Lower leg skin (tissue), 3 donors: ENCODE data around the gene TAC3.
"Not testable (repeated sequence)": the region's sequence is repeated elsewhere in the genome, so short reads cannot be mapped to it uniquely, and the experiment has no call there.

Experiments used
- POLR2A ChIP-seq, 2 donors: fragments of 450-650 bp; IDR thresholded peaks; one replicate each; pipeline ENCODE4 v1.6.1; 2016 to 2017; ENCODE audit warnings: antibody characterized with exemption in 2 of 2, mild to moderate bottlenecking in 1 of 2, moderate library complexity in 1 of 2
- TF ChIP-seq, protein P1 (sequence below), 3 donors: fragments of 450-650 bp; IDR thresholded peaks; one replicate each; pipeline ENCODE4 v1.5.1; 2016; ENCODE audit warnings: antibody characterized with exemption in 3 of 3, mild to moderate bottlenecking in 3 of 3, moderate library complexity in 2 of 3

DNA sequence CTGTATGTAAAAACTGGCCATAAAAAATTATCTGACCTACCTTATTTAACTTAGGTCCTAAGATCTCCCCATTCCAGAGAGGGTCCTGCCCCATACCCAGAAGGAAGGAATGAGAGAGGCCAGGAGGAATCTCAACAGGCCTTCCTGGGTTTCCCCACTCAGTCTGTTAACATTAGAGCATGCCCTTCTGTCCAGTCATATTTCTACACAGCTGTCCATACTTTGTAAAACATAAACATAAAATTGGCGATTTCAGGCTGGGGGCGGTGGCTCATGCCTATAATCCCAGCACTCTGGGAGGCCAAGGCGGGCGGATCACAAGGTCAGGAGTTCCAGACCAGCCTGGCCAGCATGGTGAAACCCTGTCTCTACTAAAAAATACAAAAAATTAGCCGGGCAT is 6.0 kb upstream of the TAC3 start:
- TF ChIP-seq, protein P1, sequence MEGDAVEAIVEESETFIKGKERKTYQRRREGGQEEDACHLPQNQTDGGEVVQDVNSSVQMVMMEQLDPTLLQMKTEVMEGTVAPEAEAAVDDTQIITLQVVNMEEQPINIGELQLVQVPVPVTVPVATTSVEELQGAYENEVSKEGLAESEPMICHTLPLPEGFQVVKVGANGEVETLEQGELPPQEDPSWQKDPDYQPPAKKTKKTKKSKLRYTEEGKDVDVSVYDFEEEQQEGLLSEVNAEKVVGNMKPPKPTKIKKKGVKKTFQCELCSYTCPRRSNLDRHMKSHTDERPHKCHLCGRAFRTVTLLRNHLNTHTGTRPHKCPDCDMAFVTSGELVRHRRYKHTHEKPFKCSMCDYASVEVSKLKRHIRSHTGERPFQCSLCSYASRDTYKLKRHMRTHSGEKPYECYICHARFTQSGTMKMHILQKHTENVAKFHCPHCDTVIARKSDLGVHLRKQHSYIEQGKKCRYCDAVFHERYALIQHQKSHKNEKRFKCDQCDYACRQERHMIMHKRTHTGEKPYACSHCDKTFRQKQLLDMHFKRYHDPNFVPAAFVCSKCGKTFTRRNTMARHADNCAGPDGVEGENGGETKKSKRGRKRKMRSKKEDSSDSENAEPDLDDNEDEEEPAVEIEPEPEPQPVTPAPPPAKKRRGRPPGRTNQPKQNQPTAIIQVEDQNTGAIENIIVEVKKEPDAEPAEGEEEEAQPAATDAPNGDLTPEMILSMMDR (IDR thresholded peaks at IDR 0.05): not testable (repeated sequence)
- not testable (repeated sequence) for TF ChIP-seq POLR2A (IDR thresholded peaks at IDR 0.05)
